ENCODE results near the gene CAPN11.
"Not testable (repeated sequence)": the region's sequence is repeated elsewhere in the genome, so short reads cannot be mapped to it uniquely, and the experiment has no call there.

The CAPN11 gene

GRCh38 chr6:44230034-44230675 lies 71.5 kb downstream of the CAPN11 start:
- no peak for DNase-seq

DNA sequence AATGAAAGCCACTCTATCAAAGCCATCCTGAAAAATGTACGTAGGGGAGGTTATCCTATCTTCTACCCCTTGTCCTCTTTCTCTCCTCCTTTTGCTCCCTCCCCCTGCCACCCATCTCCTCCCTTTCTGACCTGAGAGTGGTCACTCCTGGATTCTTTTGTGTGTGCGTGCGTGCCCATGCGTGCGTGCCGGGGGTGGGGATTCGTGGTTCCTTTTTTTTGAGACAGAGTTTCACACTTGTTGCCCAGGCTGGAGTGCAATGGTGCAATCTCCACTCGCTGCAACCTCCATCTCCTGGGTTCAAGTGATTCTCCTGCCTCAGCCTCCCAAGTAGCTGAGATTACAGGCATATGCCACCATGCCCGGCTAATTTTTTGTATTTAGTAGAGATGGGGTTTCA lies 72.8 kb downstream of the CAPN11 start:
- not testable (repeated sequence) for DNase-seq

DNA sequence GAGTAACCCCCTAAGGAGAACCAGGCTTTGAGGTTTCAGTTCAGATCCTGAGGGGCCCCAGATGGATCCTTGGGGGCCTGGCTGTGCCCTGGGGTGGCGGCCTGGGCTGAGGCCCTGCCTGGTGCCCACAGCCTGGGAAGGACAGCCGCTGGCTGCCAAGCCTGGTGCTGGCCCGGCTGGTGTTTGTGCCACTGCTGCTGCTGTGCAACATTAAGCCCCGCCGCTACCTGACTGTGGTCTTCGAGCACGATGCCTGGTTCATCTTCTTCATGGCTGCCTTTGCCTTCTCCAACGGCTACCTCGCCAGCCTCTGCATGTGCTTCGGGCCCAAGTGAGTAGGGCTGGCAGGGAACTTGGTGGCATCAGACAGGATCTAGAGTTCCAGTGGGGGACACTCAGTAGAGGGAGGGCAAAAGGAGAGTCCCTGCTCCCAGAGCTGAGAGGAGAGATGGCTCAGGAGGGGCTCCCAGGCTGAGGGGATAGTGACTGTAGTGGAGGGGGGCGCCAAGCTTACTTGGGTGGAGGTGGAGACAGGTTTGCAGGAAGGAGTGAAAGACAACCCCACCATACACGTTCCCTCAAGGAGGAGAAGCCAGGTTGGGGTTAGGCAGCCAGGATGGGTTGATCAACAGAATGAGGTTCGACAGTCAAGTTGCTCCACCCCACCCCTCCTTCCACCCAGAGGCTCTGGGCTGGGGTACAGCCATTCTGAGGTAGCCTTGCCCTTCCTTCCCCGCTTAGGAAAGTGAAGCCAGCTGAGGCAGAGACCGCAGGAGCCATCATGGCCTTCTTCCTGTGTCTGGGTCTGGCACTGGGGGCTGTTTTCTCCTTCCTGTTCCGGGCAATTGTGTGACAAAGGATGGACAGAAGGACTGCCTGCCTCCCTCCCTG lies 74.3 kb downstream of the CAPN11 start:
- DNase-seq: no peak

DNA sequence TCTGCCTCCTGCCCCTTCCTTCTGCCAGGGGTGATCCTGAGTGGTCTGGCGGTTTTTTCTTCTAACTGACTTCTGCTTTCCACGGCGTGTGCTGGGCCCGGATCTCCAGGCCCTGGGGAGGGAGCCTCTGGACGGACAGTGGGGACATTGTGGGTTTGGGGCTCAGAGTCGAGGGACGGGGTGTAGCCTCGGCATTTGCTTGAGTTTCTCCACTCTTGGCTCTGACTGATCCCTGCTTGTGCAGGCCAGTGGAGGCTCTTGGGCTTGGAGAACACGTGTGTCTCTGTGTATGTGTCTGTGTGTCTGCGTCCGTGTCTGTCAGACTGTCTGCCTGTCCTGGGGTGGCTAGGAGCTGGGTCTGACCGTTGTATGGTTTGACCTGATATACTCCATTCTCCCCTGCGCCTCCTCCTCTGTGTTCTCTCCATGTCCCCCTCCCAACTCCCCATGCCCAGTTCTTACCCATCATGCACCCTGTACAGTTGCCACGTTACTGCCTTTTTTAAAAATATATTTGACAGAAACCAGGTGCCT lies 75.0 kb downstream of the CAPN11 start:
- DNase-seq: no peak
